CD4-positive, alpha-beta T cell treated with Interleukin-2 at 100 ng/mL for 4 hours (primary cell): ENCODE data around the gene ZDHHC14.
"Not testable (repeated sequence)": the region's sequence is repeated elsewhere in the genome, so short reads cannot be mapped to it uniquely, and the experiment has no call there.

Experiments used
- DNase-seq: peaks from one replicate; pipeline ENCODE4 v3.0.0-alpha.2; 2020; ENCODE audit warnings: low spot score

The ZDHHC14 gene

GRCh38 chr6:157570752-157571151 is 189.8 kb downstream of the ZDHHC14 start:
- DNase-seq = no peak

GRCh38 chr6:157571269-157571668 is 190.3 kb downstream of the ZDHHC14 start:
- no peak for DNase-seq

GRCh38 chr6:157571950-157572349 is 191.0 kb downstream of the ZDHHC14 start:
- DNase-seq = no peak

GRCh38 chr6:157574851-157575424 is 193.9 kb downstream of the ZDHHC14 start:
- DNase-seq = no peak

- no peak for DNase-seq
Measured at GRCh38 chr6:157575436-157576145, 194.6 kb downstream of the ZDHHC14 start.

GRCh38 chr6:157576991-157577390 is 196.0 kb downstream of the ZDHHC14 start:
- DNase-seq = not testable (repeated sequence)

GRCh38 chr6:157578527-157578926 is 197.5 kb downstream of the ZDHHC14 start:
- not testable (repeated sequence) for DNase-seq

- DNase-seq = no peak
Measured at GRCh38 chr6:157579467-157580031, 198.6 kb downstream of the ZDHHC14 start.

GRCh38 chr6:157584036-157584435 is 203.0 kb downstream of the ZDHHC14 start:
- no peak for DNase-seq

GRCh38 chr6:157585274-157586087 is 204.5 kb downstream of the ZDHHC14 start:
- no peak for DNase-seq

- DNase-seq = no peak
Measured at GRCh38 chr6:157586088-157586414, 205.1 kb downstream of the ZDHHC14 start.

GRCh38 chr6:157586476-157587126 is 205.6 kb downstream of the ZDHHC14 start:
- DNase-seq = no peak

GRCh38 chr6:157587127-157587926 is 206.3 kb downstream of the ZDHHC14 start:
- no peak for DNase-seq

- DNase-seq = not testable (repeated sequence)
Measured at GRCh38 chr6:157590654-157591053, 209.7 kb downstream of the ZDHHC14 start.

- no peak for DNase-seq
Measured at GRCh38 chr6:157592541-157592940, 211.6 kb downstream of the ZDHHC14 start.

- no peak for DNase-seq
Measured at GRCh38 chr6:157592980-157593379, 212.0 kb downstream of the ZDHHC14 start.

GRCh38 chr6:157593596-157593995 is 212.6 kb downstream of the ZDHHC14 start:
- no peak for DNase-seq

- no peak for DNase-seq
Measured at GRCh38 chr6:157594292-157594691, 213.3 kb downstream of the ZDHHC14 start.

- no peak for DNase-seq
Measured at GRCh38 chr6:157595768-157596167, 214.8 kb downstream of the ZDHHC14 start.

GRCh38 chr6:157596461-157596860 is 215.5 kb downstream of the ZDHHC14 start:
- DNase-seq = no peak

GRCh38 chr6:157596886-157597285 is 215.9 kb downstream of the ZDHHC14 start:
- no peak for DNase-seq
